Fibroblast of villous mesenchyme (primary cell): ENCODE results near the gene ACSM6. TPM values are rescaled to one million over a fixed set of nuclear protein-coding genes. Genes with fewer than 3 reads are reported as not detected.

Experiments
- DNase-seq: peaks from one replicate; pipeline ENCODE4 v3.0.0-alpha.2; 2010; ENCODE audit warnings: low read depth
- H3K4me3 ChIP-seq: 2 replicates; pipeline ENCODE4 v1.5.1; 2011; ENCODE audit warnings: low read depth, mild to moderate bottlenecking, low read length
- total RNA-seq: library from RNA; depleted of rRNA; stranded (reverse); fragments of >200 nt; gene quantifications from 2 replicates; pipeline ENCODE4 v1.2.3, GENCODE V29; 2012
- TF ChIP-seq, protein P1 (sequence below): IDR thresholded peaks from 2 replicates; pipeline ENCODE4 v1.5.1; 2012; ENCODE audit warnings: low read depth, mild to moderate bottlenecking, low read length; ENCODE audit not compliant: insufficient read depth

ACSM6 gene, protein sequence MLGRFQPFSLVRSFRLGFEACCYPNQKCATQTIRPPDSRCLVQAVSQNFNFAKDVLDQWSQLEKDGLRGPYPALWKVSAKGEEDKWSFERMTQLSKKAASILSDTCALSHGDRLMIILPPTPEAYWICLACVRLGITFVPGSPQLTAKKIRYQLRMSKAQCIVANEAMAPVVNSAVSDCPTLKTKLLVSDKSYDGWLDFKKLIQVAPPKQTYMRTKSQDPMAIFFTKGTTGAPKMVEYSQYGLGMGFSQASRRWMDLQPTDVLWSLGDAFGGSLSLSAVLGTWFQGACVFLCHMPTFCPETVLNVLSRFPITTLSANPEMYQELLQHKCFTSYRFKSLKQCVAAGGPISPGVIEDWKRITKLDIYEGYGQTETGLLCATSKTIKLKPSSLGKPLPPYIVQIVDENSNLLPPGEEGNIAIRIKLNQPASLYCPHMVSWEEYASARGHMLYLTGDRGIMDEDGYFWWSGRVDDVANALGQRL
- total RNA-seq, result not detected in 2 replicates

DNA sequence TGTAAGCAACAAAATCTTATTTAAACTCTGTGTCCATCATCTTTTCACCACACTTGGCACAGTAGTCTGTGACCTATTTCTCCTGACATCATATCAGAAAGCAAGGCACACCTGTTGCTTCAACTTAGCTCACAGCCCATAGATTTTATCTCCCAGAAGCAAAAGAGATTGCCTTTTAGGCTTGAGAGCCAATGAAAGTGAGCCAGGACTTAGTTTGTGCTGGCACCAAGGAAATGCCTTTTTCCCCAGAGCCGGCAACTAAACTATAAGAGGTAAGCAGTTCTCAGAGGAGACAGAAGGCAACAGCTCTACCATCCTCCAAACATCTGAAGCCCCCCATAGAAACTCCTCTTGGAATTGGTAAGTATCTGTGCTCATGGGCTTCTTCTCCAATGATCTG lies at the start of gene ACSM6:
TSS of gene ACSM6 (plus strand) at position 295 of the 400 bp plus-strand sequence. CDS start 248 bp downstream, outside the sequence.
- TF ChIP-seq, protein P1, sequence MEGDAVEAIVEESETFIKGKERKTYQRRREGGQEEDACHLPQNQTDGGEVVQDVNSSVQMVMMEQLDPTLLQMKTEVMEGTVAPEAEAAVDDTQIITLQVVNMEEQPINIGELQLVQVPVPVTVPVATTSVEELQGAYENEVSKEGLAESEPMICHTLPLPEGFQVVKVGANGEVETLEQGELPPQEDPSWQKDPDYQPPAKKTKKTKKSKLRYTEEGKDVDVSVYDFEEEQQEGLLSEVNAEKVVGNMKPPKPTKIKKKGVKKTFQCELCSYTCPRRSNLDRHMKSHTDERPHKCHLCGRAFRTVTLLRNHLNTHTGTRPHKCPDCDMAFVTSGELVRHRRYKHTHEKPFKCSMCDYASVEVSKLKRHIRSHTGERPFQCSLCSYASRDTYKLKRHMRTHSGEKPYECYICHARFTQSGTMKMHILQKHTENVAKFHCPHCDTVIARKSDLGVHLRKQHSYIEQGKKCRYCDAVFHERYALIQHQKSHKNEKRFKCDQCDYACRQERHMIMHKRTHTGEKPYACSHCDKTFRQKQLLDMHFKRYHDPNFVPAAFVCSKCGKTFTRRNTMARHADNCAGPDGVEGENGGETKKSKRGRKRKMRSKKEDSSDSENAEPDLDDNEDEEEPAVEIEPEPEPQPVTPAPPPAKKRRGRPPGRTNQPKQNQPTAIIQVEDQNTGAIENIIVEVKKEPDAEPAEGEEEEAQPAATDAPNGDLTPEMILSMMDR, result no peak
- no peak within 1 kb of the TSS for H3K4me3 ChIP-seq
- no peak for DNase-seq

DNA sequence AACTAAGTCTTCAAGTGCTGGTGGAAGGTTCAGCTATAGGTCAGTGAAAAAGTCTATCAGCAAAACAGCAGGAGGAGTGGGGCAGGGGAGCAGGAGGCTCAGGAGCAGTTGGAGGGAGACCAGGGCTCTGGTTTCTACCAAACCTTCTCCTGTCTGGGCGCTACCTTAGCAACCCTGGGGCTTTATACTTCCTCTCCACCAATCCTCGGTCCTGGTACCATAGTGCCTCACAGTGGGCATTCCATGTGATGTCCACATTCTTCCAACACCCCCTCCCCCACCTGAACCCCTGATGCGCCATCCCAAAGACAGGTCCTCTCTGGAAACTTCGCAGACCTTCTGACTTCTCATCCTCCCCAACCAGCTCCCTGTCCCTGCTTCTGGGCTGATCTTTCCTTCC lies 25.3 kb upstream of the ACSM6 start:
- TF ChIP-seq, protein P1, result no peak
- no peak for DNase-seq

DNA sequence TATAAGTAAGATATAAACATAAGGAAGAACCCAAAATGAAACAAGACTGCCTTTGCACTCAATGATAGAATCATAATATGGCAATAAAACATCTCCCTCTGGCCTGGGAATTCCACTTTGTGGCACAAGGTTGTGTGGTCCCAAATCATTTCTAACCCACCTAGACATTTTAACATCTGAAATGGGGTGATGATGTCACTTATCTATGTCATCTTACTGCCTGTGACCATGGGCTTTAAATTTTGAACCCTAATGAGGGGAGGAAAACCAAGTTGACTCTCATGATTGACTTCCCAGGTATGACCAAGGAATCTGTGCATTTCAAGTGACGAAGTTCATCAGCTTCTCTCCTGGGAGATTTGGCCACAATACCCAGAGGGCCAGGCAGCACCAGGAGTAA lies 24.5 kb upstream of the ACSM6 start:
- DNase-seq, result no peak
- H3K4me3 ChIP-seq, result no peak overlapping the region
- TF ChIP-seq, protein P1, result no peak

More for the DNA sequence above, 25.3 kb upstream of the ACSM6 start:
- no peak overlapping the region for H3K4me3 ChIP-seq

DNA sequence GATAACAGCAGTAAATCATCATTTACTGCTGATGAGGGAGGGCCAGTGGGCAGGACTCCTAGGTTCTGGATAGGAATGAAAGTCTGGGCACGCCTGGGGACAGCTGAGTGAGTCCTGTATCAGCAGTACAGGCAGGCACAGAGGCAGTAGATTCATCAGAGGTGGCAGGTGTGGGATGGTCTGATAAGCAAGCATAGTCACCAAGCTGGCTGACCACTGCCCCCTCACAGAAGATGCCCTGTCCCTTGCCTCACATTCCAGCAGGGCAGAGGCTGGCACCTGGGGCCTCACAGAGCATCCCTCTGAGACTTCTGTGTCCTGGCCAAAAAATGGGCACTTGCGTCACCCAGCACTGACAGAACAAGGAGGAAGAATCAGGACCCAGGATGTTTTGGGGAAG lies 23.2 kb upstream of the ACSM6 start:
- TF ChIP-seq, protein P1, result no peak
- DNase-seq, result no peak
- no peak overlapping the region for H3K4me3 ChIP-seq

DNA sequence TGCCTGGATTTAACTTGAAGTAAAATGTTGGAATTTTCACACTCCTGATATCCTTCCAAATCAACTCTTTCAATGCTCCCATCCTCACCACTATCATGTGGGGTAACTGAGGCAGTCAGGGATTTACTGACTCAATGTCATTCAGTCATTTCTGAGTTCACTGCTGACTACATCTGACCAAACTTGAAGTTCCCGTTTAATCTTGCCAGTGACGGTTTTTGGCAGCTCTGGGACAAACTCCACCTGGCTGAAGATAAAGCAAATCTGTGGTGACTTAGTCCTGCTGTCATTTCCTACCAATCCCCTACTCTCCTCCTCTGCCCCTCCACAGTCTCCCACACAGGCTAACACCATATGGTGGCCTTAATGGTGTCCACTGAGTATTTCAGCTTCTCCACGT lies 22.7 kb upstream of the ACSM6 start:
- no peak overlapping the region for H3K4me3 ChIP-seq
- no peak for DNase-seq
- TF ChIP-seq, protein P1, result no peak

DNA sequence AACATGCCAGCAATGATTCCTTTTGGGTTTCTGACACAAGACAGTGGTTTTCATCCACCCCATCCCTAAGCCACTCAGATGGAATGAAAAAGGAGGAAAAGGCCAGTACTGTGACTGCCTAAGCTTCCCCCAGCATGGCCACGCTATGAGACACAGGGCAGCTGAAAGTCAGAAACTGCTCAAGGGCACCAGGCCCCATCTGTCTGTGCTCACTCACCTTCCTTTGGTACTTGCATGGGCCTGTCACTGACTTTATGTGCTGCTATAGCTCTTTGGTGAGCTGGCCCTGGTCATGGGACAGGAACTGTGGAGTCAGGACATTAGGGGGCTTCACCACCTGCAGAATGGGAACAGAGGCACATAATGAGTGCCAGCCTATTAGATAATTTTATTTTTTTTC lies 21.2 kb upstream of the ACSM6 start:
- TF ChIP-seq, protein P1, result no peak
- DNase-seq, result no peak
- H3K4me3 ChIP-seq, result no peak overlapping the region

DNA sequence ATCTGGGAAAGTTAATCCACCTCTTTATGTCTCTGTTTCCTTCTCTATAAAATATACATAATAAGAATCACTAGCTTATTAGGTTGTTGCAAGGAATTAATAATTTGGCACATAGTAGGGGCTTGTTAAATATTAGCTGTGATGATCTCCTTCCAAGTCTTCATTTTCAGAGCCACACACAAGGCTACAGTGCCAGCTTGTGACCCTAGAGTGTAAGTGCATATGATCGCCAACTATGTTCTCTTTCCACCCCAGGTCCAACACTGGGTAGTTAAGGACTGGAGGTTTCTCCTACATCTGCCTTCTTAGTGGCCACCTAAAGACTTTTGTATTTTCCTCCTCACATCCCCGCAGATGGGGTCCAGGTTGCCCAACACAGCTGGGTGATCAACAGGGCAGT lies 17.9 kb upstream of the ACSM6 start:
- TF ChIP-seq, protein P1, result peak; percentile 8
- no peak for DNase-seq
- no peak overlapping the region for H3K4me3 ChIP-seq
